Stimulated activated CD4-positive, alpha-beta T cell treated with anti-CD3 and anti-CD28 coated beads, Interleukin-12 subunit alpha, Interleukin-12 subunit beta, amount 100 ng/mL, for 4 hours (primary cell): ENCODE measurements around the gene PFDN5.
A peak's percentile ranks its signal among the peaks of the same experiment; 100 is the strongest.
"Not testable (repeated sequence)": the region's sequence is repeated elsewhere in the genome, so short reads cannot be mapped to it uniquely, and the experiment has no call there.

Source experiments
- DNase-seq: peaks from one replicate; pipeline ENCODE4 v3.0.0-alpha.2; 2020

The PFDN5 gene

DNA sequence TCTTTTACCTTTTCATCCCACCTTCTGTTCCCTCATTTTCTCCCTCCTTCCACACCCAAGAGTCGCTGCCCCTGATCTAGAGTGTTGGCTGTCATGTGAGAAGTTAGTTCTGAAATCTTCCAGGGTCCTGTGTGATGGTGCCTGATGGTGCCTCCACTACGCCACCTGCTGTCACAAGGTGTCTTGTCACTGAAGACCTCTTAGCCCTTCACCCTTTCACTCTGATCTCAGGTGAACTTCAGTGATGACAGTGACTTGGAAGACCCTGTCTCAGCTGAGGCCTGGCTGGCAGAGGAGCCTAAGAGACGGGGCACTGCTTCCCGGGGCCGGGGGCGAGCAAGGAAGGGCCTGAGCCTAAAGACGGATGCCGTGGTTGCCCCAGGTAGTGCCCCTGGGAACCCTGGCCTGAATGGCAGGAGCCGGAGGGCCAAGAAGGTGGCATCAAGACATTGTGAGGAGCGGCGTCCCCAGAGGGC lies 7.6 kb upstream of the PFDN5 start:
- DNase-seq: peak; percentile 69

DNA sequence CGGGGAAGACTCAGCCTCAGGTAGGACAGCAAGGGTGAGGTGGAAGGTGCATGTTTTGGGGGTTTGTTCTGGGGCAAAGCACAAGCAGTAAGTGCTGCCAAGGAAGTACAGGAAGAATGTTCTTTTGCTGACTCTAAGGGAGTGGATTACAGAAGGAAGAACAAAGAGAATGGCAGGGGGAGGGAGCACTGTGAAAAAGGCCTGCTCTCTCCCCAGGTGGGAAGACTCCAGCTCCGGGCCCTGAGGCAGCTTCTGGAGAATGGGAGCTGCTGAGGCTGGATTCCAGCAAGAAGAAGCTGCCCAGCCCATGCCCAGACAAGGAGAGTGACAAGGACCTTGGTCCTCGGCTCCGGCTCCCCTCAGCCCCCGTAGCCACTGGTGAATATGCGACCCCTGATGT lies 7.0 kb upstream of the PFDN5 start:
- no peak for DNase-seq

DNA sequence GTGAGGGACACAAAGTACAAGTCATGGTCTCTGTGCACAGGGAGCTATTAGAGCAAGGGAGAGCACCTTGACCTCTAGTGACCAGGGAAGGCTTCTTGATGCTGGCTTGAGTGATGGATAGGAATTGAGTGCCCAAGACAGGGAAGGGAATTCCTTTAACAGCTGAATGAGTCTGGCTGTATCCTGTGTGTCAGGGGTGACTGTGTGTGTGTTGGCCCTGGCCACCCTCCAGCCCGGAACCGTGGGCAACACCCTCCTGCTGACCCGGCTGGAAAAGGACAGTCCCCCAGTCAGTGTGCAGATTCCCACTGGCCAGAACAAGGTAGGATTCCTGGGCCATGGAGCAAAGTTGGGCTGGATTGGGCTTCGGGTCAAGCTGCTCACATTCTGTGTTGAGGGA lies 5.5 kb upstream of the PFDN5 start:
- DNase-seq: no peak

DNA sequence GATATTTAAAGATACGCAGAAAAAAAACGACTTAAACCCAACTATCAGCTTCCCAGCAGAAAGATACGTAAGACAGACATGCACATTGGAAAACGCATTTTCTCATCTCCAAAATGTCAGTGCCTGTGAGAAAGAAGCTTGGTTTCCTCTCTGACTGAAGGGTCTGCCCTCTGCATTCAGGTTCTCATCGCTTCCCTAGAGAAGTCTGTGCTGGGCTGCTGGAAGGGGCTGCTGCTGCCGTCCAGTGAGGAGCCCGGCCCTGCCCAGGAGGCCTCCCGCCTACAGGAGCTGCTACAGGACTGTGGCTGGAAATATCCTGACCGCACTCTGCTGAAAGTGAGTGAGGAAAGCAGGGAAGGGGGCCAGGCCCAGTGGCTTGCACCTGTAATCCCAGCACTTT lies 4.7 kb upstream of the PFDN5 start:
- DNase-seq: no peak

DNA sequence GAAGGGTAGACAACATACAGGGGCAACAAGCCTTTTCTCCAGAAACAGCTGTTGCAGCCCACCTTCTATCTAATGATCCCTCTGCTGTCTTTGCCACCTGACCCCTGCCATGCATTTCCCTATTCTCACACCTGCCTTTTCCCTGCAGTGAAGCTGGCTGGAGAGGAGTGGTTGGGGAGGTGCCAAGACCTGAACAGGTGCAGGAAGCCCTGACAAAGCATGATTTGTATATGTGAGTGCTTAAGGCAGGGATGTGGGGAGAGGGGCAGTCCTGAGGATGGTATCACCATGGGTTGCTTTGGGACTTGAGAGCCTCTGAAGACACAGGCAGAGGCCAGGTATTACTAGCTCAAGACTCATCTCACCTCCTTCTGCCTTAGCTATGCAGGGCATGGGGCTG lies 2.9 kb upstream of the PFDN5 start:
- no peak for DNase-seq

DNA sequence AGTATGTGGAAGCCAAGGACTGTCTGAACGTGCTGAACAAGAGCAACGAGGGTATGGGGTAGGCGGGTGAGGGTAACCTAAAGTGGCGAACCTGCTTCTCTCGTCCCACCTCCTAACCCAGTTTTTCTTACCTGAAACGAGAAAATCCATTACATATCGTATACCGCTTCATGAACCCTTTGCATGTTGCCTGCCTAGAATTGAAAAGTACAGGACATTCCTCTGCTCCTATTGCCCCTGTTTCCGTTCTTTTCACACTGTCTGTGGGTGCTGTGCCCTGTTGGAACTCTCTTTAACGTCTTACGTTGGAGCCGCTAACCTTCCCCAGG lies 513 bp downstream of the PFDN5 start:
- DNase-seq: no peak

DNA sequence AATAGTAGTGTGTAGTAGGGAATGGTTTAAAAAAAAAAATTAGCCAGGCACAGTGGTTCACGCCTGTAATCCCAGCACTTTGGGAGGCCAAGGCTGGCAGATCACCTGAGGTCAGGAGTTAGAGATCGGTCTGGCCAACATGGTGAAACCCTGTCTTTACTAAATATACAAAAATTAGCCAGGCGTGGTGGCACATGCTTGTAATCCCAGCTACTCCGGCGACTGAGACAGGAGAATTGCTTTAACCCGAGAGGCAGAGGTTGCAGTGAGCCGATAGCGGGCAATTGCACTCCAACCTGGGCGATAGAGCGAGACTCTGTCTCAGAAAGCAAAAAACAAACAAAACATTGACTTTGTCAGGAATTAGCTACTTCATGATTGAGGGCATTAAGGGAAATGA lies 1.8 kb downstream of the PFDN5 start:
- DNase-seq: not testable (repeated sequence)

DNA sequence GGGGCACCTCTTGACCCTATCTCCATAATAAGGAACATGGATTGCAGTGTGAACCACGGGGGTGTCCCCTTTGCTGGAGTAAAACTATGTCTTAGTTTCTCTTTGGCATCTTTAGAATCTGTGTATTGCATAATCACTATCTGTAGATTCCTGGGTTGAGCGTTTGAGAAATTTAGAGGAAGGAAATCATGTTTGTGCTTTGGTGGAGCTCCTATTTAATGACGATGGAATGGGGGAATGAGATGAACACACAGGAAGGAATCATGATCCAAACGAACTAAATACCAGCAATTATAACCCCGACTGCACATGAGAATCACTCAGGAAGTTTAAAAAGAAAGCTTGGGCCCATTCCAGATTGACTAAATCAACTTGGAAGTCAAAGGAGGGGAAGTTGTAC lies 2.8 kb downstream of the PFDN5 start:
- no peak for DNase-seq

DNA sequence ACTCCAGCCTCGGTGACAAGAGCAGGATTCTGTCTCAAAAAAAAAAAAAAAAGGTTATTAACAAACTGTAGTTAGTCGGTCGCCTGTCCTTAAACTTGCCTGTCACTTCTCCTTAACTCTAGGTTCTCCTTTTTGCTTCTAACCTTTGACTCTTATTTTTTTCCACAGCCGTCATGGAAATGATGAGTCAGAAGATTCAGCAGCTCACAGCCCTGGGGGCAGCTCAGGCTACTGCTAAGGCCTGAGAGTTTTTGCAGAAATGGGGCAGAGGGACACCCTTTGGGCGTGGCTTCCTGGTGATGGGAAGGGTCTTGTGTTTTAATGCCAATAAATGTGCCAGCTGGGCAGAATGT lies 3.7 kb downstream of the PFDN5 start:
- DNase-seq: no peak

DNA sequence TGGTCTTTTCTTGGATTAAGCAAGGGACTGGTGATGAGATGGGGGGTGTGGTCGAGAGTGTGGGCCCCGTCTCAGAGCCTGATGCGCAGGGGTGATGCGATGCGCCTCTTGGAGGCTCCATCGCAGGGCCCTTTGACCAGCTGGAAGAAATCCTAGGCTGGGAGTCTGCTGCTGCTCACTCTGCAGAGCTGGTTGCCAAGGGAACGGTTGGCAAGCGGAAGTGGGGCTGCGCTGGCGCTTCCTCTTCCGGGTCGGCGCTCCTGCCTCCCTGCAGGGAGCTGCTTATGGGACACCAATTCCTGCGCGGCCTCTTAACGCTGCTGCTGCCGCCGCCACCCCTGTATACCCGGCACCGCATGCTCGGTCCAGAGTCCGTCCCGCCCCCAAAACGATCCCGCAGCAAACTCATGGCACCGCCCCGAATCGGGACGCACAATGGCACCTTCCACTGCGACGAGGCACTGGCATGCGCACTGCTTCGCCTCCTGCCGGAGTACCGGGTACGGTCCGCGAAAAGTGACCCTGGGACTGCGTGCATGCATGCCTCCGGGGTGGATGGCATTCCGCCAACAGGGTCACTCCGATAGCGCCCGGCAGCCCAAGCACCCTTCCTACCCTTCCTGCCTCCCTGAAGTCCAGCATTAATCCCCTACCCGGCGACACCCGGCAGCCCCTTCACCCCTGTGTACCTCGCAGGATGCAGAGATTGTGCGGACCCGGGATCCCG lies 4.3 kb downstream of the PFDN5 start, which contains the start of gene MYG1:
TSS of gene MYG1 (plus strand) at position 242 of the 727 bp plus-strand sequence. CDS start at position 285, 43 bp downstream.
- DNase-seq: peak; percentile 78

DNA sequence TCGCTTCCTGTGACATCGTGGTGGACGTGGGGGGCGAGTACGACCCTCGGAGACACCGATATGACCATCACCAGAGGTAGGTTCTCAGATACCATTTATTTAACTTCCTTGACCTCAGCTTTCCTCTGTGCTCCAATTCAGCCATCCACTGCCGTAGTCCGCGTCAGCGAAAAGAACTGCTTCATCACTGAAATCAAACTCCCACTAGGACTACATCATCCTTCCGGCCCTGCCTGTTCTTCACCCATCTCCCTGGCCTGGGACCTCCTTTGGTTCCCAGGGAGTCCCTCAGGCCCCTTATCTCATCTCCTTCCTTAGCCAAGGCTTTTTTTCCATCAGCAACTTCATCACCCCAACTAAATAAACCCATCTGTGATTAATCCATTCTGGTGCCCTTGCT lies 4.8 kb downstream of the PFDN5 start:
- DNase-seq: no peak

DNA sequence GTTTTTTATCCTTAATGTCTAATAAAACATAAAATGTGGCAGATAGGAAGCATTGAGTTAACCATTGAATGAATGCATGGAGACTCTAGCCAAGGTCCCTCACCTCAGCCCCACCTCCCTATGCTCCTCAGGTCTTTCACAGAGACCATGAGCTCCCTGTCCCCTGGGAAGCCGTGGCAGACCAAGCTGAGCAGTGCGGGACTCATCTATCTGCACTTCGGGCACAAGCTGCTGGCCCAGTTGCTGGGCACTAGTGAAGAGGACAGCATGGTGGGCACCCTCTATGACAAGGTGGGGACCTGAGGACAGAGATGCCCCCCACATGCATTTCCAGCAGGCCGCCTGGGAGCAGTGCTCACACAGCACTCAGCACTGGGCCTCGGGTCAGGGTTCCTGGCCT lies 7.6 kb downstream of the PFDN5 start:
- DNase-seq: no peak

DNA sequence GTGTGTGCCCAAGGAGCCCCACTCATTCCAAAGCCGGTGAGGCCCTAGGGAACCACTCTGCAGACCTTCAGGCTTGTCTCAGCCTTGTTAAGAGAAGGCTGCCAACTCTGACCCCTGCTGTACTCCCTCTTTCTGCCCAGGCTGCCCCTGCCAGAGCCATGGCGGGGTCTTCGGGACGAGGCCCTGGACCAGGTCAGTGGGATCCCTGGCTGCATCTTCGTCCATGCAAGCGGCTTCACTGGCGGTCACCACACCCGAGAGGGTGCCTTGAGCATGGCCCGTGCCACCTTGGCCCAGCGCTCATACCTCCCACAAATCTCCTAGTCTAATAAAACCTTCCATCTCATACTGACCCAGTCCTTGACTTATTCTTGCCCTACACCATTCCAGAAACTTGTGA lies 11.5 kb downstream of the PFDN5 start:
- no peak for DNase-seq

DNA sequence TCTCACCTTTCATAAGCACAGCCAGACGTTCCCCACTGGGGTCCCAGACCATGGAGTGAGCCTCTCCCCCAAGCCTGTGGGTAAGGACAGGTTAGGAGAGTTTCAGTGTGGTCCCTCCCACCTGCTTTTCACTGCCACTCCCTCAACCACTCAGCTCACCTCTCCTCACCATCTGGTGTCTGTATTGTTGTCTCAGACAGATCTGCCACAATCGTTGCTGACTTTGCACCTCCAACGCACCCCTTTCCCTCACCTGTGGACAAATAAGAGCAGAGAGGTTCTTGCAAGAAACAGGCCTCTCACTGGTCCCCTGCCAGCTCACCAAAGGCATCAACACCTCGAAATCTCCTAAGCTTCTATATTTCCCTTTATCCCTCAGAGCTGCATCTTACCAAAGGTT lies 12.9 kb downstream of the PFDN5 start:
- DNase-seq: no peak

DNA sequence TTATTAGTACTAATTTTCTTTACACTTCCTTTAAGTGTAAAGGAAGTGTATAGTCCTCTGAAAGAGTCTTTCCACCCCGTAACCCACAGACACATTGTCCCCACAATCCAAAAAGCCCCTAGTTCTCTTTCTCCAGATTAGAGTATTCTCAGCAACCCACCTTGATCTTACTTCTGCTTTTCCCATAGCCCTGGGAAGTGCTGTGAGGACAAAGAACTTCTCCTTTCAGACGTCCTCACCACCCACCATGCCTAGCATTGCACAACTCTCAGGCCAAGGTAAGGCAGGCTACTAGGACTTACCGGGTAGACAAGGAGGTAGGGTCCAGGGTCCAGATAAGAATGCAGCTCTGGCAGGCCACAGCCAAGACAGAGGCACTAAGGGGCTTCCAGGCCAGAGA lies 18.7 kb downstream of the PFDN5 start:
- no peak for DNase-seq

DNA sequence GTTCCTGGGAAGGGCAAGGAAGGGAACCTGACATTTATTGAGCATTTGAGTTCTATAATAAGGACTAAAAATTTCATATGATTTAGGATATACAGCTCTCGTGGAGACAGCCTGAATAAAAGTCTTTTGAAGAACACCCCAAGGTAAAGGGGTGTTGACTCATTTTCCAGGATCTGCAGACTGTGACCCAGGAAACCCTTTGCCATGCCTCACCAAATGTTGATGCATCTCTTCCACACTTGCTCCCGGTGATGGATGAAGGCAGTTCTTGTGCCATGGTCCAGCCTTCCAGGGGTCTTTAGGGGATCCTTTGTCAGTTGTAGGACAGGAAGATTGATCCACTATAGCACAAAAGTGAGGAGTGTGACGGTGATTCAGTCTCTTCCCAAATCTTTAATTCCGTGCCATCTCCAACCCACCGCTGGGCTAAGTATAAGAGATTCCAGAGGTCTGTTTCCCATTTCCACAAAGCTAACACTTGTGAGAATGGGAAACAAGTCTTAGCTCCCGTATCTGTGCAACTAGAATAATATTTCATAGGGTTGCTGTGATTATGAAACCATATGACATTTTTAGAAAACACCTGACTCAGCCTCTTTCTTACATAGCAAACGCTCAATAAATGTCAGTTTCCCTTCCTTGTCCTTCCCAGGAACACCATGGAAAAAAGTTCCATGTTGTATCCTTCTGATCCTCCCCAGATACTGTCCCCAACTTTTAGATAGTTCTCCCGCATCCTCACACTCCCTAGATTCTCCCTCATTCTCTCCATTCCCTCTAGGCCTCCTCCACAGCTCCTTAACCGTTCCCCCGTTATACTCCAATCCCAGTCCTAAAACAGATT lies 25.2 kb downstream of the PFDN5 start:
- DNase-seq: no peak

DNA sequence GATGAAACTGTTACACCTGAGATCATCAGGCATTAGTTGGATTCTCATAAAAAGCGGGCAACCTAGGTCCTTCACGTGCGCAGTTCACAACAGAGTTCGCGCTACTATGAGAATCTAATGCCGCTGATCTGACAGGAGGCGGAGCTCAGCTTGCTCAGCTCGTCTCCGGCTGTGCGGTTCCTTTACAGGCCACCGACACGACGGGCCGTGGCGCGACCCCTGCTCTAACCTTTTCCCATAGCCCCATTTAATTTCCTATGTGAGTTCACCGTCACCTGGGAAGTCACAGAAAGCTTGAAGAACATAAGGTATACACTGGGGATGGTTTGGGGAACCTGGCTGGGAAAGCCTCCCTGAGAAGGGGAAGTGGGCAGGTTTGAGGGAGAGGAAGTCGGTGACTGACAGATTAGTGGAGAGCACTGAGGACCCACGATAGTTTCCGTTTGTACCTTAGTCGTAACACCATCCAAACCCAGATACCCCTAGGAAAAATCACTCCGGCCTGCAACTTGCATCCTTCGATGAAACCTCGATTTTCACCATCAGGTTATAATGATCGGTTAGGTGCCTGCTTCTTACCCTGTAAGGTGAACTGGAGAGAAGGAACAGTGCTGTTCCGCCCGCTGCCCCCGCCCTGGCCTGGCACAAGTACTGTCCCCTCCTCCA lies 28.9 kb downstream of the PFDN5 start:
- DNase-seq: peak; percentile 50

DNA sequence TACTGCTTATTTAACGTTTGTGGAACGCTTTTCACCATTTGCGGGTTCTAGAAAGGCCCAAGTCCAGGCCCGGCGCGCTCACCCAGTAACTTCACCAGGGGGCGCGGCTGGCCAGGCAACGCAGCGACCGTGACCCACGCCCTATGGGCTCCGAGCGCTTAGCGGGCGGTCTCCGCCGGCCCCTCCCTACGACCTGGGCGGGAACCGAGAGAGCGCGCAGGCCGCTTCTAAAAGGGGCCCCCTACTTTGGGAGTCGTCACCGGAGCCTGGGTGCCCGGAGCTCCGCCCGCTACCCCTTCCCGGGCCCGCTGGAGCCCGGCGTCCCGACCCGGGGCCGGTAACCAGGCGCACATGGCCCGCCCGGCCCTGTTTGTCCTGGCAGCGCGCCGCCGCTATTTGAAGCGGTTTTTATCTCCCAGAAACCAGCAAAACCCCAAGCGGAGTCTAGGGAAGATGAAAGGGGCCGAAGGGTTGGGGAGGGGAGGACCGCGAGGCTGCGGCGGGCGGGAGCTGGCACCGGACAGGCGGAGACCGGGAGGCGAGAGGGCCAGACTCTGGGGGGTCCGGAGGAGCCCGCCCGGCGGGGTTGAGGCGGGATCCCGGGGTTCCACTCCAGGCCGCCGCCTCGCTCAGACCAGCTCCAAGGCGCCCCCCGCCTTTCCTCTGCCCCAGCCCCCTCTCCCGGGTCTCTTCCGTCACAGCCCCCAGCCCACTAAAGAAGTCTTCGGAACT lies 29.6 kb downstream of the PFDN5 start:
- DNase-seq: peak; percentile 87

DNA sequence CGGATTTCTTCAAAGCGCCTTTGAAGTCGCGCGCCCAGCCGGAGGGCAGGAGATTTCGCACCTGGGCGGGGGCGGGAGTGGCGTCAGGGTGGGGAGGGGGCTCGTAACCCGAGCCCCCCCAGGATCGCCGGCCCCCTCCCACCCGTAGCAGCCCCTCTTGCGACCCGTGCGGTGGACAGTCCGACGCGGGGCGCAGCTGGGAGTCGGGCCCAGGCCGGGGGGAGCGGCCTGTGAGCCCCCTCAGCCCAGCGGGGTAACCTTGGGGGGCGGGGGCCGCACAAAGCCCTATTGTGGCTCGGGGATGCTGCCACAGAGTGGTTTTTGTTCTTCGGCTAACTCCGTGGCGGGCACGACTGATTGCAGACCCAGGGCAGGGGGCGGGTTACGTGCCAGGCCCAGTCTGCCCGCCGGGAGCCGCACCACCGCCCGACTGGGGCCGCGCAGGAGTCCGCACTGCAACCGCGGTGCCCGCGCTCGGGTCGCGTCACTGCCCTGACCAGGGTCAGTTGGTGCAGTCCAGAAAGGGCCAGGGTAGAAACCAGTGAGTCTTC lies 30.2 kb downstream of the PFDN5 start:
- peak; percentile 20 for DNase-seq

DNA sequence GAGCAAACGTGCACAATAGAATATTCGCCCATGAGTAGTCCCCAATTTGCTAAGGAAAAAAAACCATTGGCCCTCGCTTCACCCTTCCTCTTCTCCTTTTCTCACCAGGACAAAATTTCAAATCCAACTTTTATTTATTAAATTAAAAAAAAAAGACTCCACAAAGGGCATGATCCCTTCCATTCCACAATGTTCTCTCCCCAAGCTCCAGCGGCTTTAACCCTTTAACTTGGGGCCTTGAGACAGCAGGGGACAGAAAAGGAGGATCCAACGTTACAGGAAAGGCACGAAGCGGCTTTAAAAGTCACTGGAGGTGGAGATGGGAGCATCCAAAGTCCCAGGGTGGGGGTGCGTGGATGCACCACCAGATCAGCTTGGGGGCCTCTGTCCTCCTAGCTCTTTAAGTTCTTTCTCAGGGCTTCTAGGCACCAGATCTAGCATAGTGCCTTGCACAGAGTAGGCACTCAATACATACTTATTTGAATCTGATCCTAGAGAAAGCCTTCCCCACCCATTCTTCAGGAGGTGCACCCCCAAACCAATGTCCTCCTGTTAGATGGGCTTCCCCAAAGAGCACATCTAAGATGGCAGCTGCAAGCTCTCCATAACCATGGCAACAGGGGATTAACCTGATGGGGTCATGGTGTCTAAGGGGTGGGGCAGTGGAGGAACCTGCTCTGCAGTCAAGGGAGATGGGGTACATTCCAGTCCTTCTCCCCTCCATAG lies 31.3 kb downstream of the PFDN5 start:
- no peak for DNase-seq

DNA sequence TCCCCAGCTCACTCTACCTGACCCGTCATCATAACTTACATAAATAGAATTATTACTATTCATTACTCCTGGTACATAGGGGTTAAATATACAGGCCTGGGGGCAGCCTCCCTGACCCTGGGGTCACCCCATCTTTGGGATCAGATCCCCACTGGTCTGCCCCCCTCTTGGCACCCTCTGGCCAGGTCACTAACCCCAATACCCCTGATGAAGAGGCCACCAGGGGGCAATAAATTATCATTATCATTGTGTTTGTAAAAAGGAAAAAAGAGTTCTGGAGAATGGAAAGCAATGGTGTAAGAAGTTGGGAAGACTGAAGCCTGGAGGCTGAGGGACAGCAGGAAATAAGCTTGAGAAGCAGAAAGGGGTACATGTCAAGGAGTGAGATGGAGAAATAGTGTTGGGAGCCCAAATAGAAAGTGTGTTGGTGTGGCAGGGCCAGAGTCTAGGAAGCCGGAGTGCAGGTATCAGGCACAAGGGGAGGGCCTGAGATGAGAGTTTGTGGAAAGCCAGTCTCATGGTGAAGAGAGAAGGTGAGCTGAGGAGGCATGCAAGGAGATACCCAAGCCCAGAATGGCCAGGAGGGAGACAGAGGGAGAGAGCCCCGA lies 32.2 kb downstream of the PFDN5 start:
- DNase-seq: no peak

DNA sequence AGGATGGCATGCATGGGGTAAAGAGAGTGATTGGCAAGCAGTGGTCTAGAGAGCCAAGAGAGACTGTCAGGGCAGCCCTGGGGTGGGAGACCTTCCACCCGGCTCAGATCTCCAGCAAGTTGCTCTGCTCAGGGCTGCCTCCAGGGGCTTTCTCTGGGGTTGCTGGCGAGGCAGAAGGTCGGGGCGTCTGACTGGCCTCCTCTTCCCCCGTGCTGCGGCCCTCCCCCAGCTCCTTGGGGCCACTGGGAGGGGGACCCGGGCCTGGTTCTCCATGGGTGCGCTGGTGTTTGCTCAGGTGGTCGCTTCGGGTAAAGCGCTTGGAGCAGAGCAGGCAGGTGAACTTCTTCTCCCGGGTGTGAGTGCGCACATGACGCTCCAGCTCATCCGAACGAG lies 32.7 kb downstream of the PFDN5 start:
- DNase-seq: no peak
